ENCODE data around the gene ZMPSTE24. TPM values are rescaled to one million over a fixed set of nuclear protein-coding genes. Genes with fewer than 3 reads are reported as not detected.
A peak's percentile ranks its signal among the peaks of the same experiment; 100 is the strongest.

Gene ZMPSTE24
- total RNA-seq, 1 experiment from 2014 or later = 31.3 TPM

DNA sequence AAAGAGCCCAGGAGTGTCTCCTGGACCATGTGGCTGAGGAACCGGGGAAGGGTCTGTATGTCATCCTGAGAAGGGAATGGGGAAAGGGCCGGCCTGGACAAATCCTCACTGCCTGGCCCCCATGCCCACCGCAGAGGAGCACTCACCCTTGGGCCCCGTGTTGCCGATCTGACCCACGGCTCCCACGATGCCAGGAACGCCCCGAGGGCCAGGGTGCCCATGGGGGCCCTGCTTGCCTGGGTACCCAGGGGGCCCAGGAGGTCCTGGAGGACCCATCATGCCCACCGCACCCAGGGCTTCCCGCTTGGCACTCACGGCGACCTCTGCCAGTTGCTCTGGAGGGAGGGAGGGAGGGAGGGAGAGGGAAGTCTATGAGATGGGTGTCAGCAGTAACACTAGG, 44.4 kb downstream of the ZMPSTE24 start:
- intact Hi-C loops (cut with micrococcal nuclease) = no loop called here
- BruUV-seq (replicated peaks) = no TSS peak
- Mint-ChIP-seq H3K27ac (ENCODE audit: low read depth, unreplicated experiment) (no peak overlapping the region), H3K9me3 (ENCODE audit: unreplicated experiment) (no peaks in the 10 kb centered on the region), H3K27me3 (ENCODE audit: insufficient read depth, unreplicated experiment) (no peaks in the 10 kb centered on the region), H3K4me3 (ENCODE audit: unreplicated experiment) (no peak overlapping the region), H3K36me3 (ENCODE audit: insufficient read depth, unreplicated experiment) (no peaks in the 10 kb centered on the region), H3K4me1 (ENCODE audit: insufficient read depth, unreplicated experiment) (no peaks in the 10 kb centered on the region)
- ChIA-PET POLR2A (no interaction called here), CTCF (no interaction called here)
- DNase-seq (ENCODE audit: unreplicated experiment) = no peak
- TF ChIP-seq, protein P1, sequence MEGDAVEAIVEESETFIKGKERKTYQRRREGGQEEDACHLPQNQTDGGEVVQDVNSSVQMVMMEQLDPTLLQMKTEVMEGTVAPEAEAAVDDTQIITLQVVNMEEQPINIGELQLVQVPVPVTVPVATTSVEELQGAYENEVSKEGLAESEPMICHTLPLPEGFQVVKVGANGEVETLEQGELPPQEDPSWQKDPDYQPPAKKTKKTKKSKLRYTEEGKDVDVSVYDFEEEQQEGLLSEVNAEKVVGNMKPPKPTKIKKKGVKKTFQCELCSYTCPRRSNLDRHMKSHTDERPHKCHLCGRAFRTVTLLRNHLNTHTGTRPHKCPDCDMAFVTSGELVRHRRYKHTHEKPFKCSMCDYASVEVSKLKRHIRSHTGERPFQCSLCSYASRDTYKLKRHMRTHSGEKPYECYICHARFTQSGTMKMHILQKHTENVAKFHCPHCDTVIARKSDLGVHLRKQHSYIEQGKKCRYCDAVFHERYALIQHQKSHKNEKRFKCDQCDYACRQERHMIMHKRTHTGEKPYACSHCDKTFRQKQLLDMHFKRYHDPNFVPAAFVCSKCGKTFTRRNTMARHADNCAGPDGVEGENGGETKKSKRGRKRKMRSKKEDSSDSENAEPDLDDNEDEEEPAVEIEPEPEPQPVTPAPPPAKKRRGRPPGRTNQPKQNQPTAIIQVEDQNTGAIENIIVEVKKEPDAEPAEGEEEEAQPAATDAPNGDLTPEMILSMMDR (IDR thresholded peaks at IDR 0.05; ENCODE audit: unreplicated experiment) = no peak

DNA sequence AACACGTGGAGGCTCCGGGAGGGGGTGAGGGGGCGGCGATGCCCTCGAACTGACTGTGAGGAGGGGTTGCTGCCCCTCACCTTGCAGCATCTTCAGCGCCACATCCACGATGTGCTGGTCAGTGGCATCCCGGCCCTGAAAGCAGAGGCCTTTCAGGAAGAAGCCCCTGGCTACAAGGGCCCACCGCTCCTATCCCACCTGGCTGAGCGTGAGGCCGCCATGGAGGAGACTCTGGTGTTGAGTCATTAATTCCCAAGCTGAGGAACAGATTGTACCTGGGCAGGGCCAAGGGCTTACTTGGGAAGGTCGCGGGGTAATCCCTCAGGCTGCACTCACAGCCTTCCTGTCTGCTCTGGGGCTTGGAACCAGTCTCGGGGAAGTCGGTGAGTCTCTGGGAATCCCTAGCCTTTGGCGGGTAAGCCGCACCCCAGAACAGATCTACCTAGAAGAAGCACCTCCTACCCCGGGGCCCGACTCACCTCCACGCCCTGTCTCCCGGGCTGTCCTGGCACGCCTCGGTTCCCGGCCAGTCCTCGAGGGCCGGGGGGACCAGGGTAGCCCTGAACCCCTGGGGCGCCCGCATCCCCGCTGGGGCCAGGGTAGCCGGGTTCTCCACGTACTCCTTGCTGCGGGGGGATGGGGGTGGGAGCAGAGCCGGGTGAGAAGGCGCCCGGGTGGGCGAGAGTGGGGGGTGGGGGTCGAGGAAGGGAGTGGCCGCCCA, 45.2 kb downstream of the ZMPSTE24 start:
- intact Hi-C loops (cut with micrococcal nuclease) = no loop called here
- POLR2A ChIA-PET = no interaction called here
- TF ChIP-seq, protein P1 (IDR thresholded peaks at IDR 0.05; ENCODE audit: unreplicated experiment) = no peak
- no peak for DNase-seq (ENCODE audit: unreplicated experiment)
- Mint-ChIP-seq H3K36me3 (ENCODE audit: insufficient read depth, unreplicated experiment) (no peaks in the 10 kb centered on the region), H3K4me3 (ENCODE audit: unreplicated experiment) (no peak overlapping the region), H3K9me3 (ENCODE audit: unreplicated experiment) (no peaks in the 10 kb centered on the region), H3K27ac (ENCODE audit: low read depth, unreplicated experiment) (no peak overlapping the region), H3K4me1 (ENCODE audit: insufficient read depth, unreplicated experiment) (no peaks in the 10 kb centered on the region), H3K27me3 (ENCODE audit: insufficient read depth, unreplicated experiment) (no peaks in the 10 kb centered on the region)
- no TSS peak for BruUV-seq (replicated peaks)
- CTCF ChIA-PET = no interaction called here

DNA sequence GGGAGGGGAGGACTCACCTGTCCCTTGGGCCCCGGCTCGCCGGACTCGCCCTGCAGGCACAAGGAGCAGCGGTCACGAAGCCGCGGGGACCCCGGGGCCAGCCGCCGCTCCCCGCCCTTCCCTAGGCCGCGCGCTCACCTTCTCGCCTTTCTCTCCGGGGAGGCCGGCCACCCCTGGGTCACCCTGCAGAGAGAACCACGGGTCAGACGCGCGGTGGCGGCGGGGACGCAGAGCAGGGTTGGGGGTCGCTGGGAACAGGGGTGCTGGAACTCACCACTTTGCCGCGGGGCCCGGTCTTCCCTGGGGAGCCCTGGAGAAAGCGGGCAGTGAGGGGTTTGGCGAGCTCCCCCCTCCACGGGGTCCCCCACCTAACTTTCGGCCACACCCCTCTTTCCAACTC, 45.8 kb downstream of the ZMPSTE24 start:
- TF ChIP-seq, protein P1 (IDR thresholded peaks at IDR 0.05; ENCODE audit: unreplicated experiment) = no peak
- no peaks in the 10 kb centered on the region for H3K27me3 Mint-ChIP-seq (ENCODE audit: insufficient read depth, unreplicated experiment)
- intact Hi-C loops (cut with micrococcal nuclease) = no loop called here
- H3K27ac Mint-ChIP-seq (ENCODE audit: low read depth, unreplicated experiment) = no peak overlapping the region
- DNase-seq (ENCODE audit: unreplicated experiment) = no peak
- POLR2A ChIA-PET = no interaction called here
- H3K9me3 Mint-ChIP-seq (ENCODE audit: unreplicated experiment) = no peaks in the 10 kb centered on the region
- CTCF ChIA-PET = no interaction called here
- H3K4me3 Mint-ChIP-seq (ENCODE audit: unreplicated experiment) = no peak overlapping the region
- H3K4me1 Mint-ChIP-seq (ENCODE audit: insufficient read depth, unreplicated experiment) = no peaks in the 10 kb centered on the region
- H3K36me3 Mint-ChIP-seq (ENCODE audit: insufficient read depth, unreplicated experiment) = no peaks in the 10 kb centered on the region
- no TSS peak for BruUV-seq (replicated peaks)

DNA sequence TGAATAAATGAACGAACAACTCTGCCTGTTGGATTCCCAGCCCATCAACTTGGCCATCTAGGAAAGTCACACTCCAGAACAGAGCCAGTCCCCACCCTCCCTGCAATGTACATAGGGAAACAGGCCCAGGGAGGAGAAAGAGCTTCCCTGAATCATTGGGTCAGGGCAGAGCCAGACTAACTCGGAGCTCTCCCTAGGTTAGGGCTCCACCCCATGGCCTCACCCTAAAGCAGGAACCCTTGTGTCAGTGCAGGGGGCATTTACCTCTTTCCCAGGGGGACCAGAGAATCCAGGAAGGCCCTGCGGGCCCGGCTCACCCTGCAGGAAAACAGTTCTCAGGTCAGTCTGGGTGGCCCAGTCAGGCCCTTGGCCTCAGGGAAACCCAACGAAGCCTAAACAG, 47.4 kb downstream of the ZMPSTE24 start:
- no peaks in the 10 kb centered on the region for H3K4me1 Mint-ChIP-seq (ENCODE audit: insufficient read depth, unreplicated experiment)
- H3K9me3 Mint-ChIP-seq (ENCODE audit: unreplicated experiment) = no peaks in the 10 kb centered on the region
- H3K4me3 Mint-ChIP-seq (ENCODE audit: unreplicated experiment) = no peak overlapping the region
- TF ChIP-seq, protein P1 (IDR thresholded peaks at IDR 0.05; ENCODE audit: unreplicated experiment) = peak; percentile 13
- peak; percentile 34 for DNase-seq (ENCODE audit: unreplicated experiment)
- CTCF ChIA-PET = interaction anchor here (0.6 to 2.4 kb wide), 3 partner anchors 10 to 153 kb away, joined by 3 to 8 read pairs (median 4); no protein-coding TSS in a partner anchor
- H3K36me3 Mint-ChIP-seq (ENCODE audit: insufficient read depth, unreplicated experiment) = no peaks in the 10 kb centered on the region
- POLR2A ChIA-PET = interaction anchor here (0.8 kb wide), 1 partner anchor 18 kb away, joined by 3 read pairs; no protein-coding TSS in a partner anchor
- no peak overlapping the region for H3K27ac Mint-ChIP-seq (ENCODE audit: low read depth, unreplicated experiment)
- H3K27me3 Mint-ChIP-seq (ENCODE audit: insufficient read depth, unreplicated experiment) = no peaks in the 10 kb centered on the region
- BruUV-seq (replicated peaks) = no TSS peak
- intact Hi-C loops (cut with micrococcal nuclease) = no loop called here
